Stimulated activated CD4-positive, alpha-beta T cell treated with anti-CD3 and anti-CD28 coated beads, Interleukin-15, amount 100 ng/mL, for 1 hour (primary cell): ENCODE results near the gene SNX8.
A peak's percentile ranks its signal among the peaks of the same experiment; 100 is the strongest.

Experiments used
- DNase-seq, 2 donors: peaks; one replicate each; pipeline ENCODE4 v3.0.0-alpha.2; 2020; ENCODE audit warnings: low read depth in 1 of 2, low spot score in 1 of 2

Gene SNX8

GRCh38 chr7:2224934-2225333 lies 89.3 kb downstream of the SNX8 start:
- no peak for DNase-seq

- no peak for DNase-seq
Measured at GRCh38 chr7:2224491-2224928, 89.7 kb downstream of the SNX8 start.

DNA sequence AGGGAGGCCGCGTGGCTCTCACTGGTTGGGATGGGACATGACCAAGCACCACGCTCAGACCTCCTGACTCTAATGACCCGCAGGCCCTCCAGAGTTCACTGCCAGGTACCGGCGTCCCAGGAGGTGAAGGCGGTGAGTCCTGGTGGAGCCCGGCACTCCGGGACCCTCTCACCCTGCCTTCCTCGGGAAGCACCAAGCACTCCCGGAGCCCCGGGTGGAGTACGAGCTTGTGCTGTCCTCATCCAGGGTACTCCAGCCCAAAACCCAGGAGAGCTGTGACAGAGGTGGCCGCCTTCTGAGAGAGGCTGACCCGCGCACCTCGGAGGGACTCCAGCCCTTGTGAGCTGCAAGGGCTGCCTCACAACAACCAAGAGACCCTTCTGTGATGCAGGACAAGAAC lies 90.9 kb downstream of the SNX8 start:
- DNase-seq = no peak

DNA sequence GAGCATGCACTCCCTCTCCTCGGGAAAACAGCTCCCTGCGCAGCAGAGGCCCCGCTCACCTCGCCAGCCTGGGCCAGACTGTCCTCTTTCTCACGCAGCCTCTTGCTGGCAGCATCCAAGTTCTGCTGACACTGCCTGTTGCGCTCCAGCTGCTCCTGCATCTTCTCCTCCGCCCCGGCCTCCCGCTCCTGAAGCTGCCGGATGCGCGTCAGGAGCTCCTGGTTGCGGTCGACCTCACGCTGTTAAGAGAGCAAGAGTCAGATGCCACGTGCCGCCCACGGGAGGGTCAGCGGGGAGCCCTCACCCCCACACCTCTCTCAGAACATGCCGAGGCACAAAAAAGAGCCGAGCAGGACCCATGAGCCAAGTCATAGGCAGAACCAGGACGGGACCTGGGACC lies 91.7 kb downstream of the SNX8 start:
- DNase-seq = no peak

DNA sequence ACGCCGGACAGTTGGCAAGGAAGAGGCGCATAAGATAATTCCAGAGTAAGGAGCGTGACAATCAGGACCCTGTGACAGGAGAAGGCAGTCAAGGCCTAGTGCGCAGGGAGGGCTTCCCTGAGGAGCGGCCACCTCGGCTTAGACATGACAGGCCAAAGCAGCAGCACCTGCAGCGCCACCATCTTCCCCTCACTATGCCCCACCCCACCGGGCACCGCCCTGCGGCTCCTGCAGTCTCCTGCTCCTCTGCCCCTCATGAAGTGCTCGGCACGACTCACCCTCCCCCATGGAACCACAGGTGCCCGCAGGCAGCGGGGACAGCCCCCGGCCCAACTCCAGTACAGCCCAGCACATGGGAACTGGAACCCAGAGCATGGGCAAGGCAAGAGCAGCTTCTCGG lies 93.3 kb downstream of the SNX8 start:
- DNase-seq = no peak

- no peak for DNase-seq
Measured at GRCh38 chr7:2220506-2220905, 93.7 kb downstream of the SNX8 start.

DNA sequence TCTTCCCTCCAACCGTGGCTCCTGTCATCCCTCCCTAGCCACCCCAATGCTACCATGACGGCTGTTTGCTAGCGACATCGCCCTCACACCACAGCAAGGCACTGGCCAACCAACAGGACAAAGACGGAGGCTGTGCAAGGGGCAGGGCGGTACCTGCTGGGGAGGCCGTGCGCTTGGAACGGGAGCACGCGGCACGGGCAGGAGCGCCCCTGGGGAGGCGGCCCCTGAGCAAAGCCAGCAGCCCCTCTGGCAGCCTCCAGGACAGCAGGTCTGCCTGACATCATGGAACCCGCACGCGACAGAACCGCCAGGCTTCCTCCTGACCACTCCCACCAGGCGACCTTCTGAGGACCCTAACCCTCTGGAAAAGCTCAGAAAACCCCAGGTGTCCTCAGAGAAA lies 94.2 kb downstream of the SNX8 start:
- DNase-seq = no peak

GRCh38 chr7:2219606-2220005 lies 94.6 kb downstream of the SNX8 start:
- no peak for DNase-seq

DNA sequence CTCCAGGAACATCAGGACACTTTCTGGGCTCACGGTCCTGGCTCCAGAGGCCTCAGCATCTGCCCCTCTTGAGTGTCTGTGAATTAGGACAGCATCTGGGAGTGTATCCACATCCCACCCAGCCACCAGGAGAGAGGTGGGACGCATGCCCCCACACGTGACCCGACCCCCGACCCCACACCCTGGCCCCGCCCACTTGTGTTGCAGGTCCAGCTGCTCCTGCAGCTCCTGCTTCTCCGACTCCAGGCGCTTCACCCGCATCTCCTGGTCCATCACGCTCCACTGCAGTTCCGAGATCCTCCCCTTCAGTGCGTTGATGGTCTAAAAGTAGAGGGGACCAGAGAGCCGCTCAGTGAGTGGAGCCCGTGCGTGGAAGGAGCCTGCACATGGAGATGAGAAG lies 95.1 kb downstream of the SNX8 start:
- DNase-seq = no peak

- DNase-seq = no peak
Measured at GRCh38 chr7:2218444-2218785, 95.8 kb downstream of the SNX8 start.

DNA sequence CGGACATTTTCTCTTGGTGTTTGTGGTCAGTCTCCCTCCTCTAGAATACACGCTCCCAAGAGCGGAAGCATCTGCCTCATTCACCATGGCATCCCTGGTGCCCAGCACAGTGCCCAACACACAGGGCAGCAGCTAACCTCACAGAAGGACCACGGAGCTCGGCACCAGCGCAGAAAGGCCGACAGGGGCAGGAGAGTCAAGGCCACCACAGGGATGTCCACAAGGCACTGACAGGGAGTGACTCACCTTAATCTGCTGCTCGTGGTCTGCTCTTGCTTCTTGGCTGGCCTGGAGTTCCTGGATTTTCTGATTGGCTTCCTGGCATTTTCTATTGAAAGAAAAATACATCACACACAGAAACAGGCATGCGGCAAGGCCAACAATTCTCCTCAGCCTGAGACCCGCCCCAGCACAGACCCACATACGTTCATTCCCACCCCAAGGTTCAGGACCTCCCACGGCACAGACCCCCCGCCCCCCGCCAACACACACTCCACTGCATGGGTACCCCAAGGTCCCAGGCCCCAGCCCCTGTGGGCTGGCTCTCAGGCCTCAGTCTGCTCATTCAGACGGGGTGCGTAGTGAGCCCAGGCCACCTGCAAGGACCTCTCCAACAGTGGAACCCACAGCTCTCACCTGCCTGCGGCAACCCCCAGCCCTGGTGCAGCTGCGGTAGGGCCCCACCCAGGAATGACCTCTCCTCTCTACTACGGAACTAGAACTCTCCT lies 96.4 kb downstream of the SNX8 start:
- DNase-seq = no peak

DNA sequence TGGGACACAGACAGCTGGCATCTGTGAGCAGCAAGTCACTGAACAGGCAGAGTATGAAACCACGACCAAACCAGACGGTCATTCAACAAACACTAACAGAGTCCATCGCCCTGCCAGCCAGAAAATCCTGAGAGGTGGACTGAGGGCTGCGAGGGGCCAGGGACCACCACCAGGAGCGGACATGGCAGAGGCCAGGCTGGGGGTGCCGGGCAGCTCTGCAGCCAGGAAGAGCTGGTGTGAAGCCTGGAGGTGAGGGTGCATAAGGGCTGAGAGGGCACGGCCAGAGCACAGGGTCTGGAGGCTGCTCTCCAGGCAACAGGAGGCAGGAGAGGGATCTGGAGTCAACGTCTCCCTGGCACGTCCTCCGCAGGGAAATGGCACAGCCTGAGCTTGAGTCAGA lies 97.0 kb downstream of the SNX8 start:
- no peak for DNase-seq

DNA sequence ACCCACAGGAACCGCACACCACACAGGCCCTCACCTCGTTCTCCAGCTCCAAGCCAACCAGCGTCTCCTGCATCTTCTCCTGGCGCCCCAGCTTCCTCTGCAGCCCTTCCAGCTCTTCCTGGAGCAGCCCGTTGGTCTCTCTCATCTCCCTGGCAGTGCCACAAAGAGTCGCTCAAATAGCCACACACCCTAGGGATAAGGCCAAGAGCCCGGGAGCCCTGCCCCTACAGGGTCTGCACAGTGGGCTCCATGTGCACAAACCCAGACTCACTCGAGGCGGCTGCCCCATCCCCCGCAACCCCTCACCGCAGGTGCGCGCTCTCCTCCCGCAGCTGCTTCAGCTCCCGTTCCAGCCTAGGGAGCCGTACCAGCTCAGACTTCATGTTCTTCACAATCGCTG lies 98.4 kb downstream of the SNX8 start:
- no peak for DNase-seq

DNA sequence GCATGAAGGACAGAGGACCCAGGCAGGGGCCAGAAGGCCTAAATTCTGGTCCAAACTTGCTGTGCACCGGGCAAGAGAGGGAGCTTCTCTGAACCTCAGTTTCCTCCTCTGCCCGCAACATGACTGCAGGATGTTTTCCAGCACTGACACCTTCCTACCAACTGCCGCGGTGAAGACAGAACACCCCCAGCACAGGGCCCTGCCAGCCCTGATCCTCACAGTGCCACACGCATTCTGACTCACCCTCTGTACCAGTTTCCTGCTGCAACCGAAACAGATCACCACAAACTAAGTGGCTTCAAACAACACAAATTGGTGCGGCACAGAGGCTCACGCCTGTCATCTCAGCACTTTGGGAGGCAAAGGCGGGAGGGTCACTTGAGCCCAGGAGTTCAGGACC lies 99.6 kb downstream of the SNX8 start:
- DNase-seq = no peak

GRCh38 chr7:2213551-2214215 lies 100.6 kb downstream of the SNX8 start:
- no peak for DNase-seq

DNA sequence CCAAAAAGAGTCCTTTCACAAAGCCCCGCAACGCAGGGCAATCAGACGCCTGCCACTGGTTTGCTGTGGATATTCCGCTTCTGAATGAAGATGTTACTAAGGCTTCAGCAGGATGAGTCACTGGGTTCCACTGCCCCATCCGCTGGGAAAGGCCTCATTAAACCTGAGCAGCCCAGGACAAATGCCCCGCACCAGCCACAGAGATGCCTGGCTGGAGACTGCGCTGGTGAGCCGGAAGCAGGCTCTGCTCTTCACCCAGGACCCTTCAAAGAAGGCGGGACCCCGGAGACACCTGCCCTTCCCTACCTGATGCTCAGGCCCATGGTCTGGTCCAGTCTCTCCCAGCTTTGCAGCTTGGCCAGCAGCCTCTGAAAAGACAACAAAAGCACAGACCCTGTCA lies 101.3 kb downstream of the SNX8 start:
- DNase-seq = no peak

- DNase-seq = no peak
Measured at GRCh38 chr7:2211926-2212325, 102.3 kb downstream of the SNX8 start.

DNA sequence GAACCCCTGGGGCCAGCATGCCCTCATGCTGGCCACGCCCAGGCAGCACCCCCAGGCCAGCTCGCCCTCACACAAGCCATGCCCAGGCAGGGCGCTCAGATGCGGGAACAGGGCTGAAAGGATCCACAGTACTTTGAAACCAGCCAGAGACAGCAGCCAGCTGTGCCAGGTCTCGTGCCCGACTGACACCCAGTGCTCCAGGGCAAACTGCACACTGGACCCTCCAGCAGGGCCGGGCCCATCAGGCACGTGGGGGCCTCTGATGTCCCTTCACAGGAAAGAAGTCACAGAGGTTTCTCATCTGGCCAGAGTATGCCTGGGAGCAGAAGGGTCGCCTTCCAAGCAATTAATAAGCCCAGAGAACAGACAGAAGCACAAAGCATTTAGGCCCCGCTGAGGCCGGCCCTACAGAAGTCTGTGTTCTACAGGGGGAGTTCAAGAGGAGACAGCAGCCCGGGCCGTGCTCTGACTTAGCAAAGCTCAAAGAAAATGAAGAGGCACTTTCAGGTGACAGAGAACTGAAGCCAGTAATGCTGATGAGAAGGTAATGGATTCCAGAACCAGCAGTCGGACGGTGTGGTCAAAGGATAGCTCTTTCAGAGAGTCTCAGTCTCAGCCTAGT lies 102.9 kb downstream of the SNX8 start:
- DNase-seq = no peak

DNA sequence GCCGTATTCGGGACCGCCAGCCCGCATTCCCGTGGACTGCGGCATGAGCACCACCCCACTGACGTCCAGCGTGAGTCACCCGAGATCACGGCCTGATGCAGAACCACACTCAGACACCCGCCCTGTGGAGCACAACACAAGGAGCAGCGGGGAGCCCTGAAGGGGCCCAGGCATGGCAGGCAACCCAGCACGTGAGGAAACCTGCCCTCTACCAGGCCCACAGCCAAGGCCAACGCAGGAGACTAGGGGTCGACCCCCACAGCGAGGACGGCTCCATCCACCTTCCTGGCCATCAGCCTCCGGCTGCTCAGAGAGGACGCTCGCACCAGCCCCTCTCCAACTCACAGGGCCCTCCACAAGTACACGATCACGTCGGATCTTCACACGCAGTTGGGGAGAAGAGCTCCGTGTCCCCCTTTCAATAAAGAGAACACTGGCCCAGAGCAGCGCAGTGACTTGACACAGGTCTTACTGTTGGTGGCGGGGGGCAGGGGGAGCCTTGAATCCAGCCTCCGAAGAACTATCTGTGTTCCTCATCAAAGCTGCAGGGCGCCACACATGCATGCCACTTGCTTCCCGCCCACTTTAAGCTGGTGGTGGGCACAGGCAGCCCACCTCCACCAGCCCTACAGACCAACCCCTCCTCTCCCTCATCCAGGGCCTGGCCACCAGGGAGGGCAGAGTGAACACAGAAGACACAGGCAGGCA lies 103.5 kb downstream of the SNX8 start:
- no peak for DNase-seq

- DNase-seq = no peak
Measured at GRCh38 chr7:2209961-2210323, 104.3 kb downstream of the SNX8 start.

GRCh38 chr7:2209146-2209960 lies 104.9 kb downstream of the SNX8 start:
- peak in 1 of 2 donors; percentile 27 for DNase-seq
